C4-2B (cell line): Measurements from ENCODE around the gene MYCBPAP.

ENCODE experiments used
- H3K27ac ChIP-seq: fragments of 450-650 bp; 2 replicates; pipeline ENCODE4 v1.5.1; 2017
- ZFX ChIP-seq: fragments of 450-650 bp; IDR thresholded peaks from 2 replicates; pipeline ENCODE4 v1.6.1; 2017
- TF ChIP-seq, protein P1 (sequence below): fragments of 450-650 bp; conservative IDR thresholded peaks from 2 replicates; pipeline ENCODE4 v1.5.1; 2017; ENCODE audit warnings: mild to moderate bottlenecking

MYCBPAP gene

DNA sequence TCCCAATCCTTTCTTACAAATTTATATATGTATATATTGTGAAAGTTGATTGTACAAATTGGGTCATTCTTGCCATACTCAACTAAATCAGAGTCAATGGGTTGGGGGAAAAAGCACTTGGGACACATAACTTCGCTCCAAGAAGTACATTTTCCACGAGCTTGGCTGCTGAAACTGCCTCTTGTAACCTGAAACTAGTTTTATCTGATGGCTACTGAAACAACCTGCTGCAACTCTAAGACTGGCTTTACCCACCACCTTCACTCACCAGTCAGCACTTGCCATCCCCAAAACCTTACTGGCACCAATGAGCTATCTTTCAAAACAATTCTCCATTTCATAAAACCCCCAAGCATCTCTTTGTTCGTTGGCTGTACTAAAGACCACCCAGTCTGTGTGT is 14.5 kb upstream of the MYCBPAP start:
- H3K27ac ChIP-seq = no peak overlapping the region
- no peak for TF ChIP-seq ZFX
- TF ChIP-seq, protein P1, sequence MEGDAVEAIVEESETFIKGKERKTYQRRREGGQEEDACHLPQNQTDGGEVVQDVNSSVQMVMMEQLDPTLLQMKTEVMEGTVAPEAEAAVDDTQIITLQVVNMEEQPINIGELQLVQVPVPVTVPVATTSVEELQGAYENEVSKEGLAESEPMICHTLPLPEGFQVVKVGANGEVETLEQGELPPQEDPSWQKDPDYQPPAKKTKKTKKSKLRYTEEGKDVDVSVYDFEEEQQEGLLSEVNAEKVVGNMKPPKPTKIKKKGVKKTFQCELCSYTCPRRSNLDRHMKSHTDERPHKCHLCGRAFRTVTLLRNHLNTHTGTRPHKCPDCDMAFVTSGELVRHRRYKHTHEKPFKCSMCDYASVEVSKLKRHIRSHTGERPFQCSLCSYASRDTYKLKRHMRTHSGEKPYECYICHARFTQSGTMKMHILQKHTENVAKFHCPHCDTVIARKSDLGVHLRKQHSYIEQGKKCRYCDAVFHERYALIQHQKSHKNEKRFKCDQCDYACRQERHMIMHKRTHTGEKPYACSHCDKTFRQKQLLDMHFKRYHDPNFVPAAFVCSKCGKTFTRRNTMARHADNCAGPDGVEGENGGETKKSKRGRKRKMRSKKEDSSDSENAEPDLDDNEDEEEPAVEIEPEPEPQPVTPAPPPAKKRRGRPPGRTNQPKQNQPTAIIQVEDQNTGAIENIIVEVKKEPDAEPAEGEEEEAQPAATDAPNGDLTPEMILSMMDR = no peak

DNA sequence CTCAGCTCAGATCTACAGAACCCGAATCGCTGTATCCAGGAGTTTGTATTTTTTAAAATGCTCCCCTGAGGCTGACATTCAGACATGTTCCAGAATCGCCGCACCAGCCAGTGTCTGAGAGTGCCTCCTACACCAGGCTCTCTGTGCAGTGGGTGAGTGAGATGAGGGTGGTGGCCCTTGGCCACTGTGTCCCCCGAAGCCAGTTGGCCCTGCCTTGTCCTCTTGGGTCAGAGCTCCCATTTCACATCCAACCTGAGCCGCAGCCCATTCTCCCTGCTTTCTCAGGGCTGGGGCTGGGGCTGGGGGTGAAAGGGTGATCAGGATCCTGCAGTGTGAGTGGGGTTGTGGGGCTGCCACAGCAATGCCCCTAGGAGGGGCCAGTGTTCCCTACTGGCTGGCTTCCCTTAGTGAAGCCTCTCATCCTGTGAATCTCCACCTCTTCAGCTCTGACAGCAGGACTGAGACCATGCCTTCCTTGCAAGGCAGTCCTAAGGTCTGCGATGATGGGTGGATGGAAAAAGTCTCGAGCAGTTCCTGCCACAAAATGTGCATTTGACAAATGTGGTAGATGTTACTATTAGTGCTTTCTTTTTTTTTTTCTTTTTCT is 12.9 kb upstream of the MYCBPAP start:
- no peak for TF ChIP-seq ZFX
- TF ChIP-seq, protein P1 = no peak
- H3K27ac ChIP-seq = no peak overlapping the region

- TF ChIP-seq, protein P1 = no peak
- TF ChIP-seq ZFX = no peak
- H3K27ac ChIP-seq = no peak overlapping the region
Observed at GRCh38 chr17:50495918-50496317, 12.3 kb upstream of the MYCBPAP start.

DNA sequence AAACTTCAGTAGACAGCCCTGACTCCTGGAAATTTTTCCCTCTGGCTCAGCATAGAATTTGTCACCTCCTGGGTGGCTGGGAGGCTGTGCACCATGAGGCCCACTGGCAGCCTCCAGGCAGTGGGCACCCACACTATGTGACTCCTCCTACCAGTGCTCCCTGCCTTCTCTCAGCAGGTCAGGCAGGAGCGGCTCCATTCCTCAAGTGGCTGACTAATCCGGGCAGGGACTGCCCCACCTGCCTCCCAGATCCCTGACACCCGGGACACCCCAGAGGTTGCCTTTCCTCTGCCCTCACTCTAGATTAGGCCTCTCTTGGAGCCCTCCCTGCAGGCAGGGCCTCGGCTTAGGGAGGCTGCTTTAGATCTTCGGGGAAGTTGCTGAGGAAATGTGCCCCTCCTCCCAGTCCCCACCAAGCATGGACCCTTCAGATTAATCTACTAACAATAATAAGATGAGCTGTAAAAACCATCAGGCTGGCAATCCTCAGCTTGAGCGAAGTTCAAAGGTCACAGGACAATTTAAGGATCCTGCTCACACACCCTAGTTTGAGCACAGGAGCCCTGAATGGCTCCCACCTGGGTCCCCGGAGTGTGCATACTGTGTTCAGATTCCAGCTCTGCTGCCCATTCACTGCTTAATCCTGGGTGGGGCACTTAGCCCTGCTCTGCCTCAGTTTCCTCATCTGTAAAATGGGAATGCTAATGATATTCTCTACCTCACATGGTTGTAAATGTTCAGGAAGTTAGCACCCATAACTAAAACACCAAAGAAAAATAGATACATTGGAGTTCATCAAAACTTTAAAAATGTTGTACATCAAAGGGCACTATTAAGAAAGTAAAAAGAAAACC is 10.0 kb upstream of the MYCBPAP start:
- no peak overlapping the region for H3K27ac ChIP-seq

GRCh38 chr17:50499270-50499669 is 9.0 kb upstream of the MYCBPAP start:
- no peak for TF ChIP-seq ZFX
- TF ChIP-seq, protein P1 = no peak
- H3K27ac ChIP-seq = no peak overlapping the region

More for the DNA sequence above, 10.0 kb upstream of the MYCBPAP start:
- TF ChIP-seq, protein P1 = no peak
- TF ChIP-seq ZFX = no peak

DNA sequence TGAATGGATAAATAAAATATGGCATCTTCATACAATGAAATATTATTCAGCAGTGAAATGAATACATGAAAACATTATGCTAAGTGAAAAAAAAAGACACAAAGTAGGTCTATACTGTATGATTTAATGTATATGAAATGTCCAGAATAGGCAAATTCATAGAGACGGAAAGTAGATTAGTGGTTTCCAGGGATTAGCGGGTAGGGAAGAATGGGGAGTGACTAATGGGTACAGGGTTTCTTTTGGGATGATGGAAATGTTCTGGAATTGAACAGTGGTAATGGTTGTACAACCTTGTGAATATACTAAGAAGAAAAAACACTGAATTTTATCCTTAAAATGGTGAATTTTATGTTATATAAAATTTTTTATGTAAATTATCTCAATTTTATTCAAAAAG is 8.5 kb upstream of the MYCBPAP start:
- no peak for TF ChIP-seq ZFX
- TF ChIP-seq, protein P1 = no peak
- H3K27ac ChIP-seq = no peak overlapping the region

DNA sequence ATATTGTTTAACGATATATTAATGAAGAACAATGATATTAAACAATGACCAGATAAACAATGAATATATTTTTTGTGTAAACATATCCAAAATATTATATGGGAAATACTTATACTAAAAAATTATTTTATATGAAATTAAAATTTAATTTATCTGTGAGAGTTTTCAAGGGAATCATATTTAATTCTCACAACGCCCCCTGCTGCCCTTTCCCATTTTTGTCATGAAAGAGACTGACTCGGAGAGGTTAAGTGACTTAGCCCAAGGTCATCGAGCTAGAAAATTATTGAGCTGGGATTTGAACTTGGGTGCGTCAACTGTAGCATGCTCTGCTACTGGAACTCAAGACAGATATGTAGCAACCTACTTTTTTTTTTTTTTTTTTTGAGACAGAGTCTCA is 7.2 kb upstream of the MYCBPAP start:
- TF ChIP-seq ZFX = no peak
- TF ChIP-seq, protein P1 = peak; percentile 81
- H3K27ac ChIP-seq = no peak overlapping the region
